ENCODE measurements around the gene NDUFS6.
"Not testable (repeated sequence)": the region's sequence is repeated elsewhere in the genome, so short reads cannot be mapped to it uniquely, and the experiment has no call there.

NDUFS6 gene

GRCh38 chr5:1814183-1815020 is 13.2 kb downstream of the NDUFS6 start:
- DNase-seq, result no peak

GRCh38 chr5:1815071-1815786 is 14.0 kb downstream of the NDUFS6 start:
- no peak for DNase-seq

GRCh38 chr5:1815881-1816292 is 14.7 kb downstream of the NDUFS6 start:
- DNase-seq, result no peak

DNA sequence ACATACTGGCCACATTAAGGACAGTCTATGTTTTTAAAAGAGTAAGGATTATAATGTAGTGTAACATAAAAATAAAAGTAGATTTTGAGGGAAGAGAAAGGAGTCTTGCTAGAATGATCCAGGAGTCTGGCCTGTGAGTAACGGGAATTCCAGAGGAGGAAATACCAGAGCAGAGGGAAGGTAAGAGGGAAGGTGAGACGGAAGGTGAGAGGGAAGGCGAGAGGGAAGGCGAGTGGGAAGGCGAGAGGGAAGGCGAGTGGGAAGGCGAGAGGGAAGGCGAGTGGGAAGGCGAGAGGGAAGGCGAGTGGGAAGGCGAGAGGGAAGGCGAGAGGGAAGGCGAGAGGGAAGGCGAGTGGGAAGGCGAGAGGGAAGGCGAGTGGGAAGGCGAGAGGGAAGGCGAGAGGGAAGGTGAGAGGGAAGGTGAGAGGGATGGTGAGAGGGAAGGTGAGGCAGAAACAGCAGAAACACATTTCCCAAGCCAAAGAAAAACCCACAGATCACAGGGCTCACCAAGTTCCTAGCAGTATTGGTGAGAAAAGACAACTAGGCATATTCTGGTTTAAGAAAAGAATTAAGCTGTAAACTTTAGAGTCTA is 15.4 kb downstream of the NDUFS6 start:
- DNase-seq, result not testable (repeated sequence)

GRCh38 chr5:1817261-1818043 is 16.2 kb downstream of the NDUFS6 start:
- DNase-seq, result no peak

- no peak for DNase-seq
Measured at GRCh38 chr5:1818784-1819183, 17.6 kb downstream of the NDUFS6 start.

- DNase-seq, result no peak
Measured at GRCh38 chr5:1819458-1819857, 18.3 kb downstream of the NDUFS6 start.

- no peak for DNase-seq
Measured at GRCh38 chr5:1820381-1820780, 19.2 kb downstream of the NDUFS6 start.

- no peak for DNase-seq
Measured at GRCh38 chr5:1820926-1821325, 19.7 kb downstream of the NDUFS6 start.

DNA sequence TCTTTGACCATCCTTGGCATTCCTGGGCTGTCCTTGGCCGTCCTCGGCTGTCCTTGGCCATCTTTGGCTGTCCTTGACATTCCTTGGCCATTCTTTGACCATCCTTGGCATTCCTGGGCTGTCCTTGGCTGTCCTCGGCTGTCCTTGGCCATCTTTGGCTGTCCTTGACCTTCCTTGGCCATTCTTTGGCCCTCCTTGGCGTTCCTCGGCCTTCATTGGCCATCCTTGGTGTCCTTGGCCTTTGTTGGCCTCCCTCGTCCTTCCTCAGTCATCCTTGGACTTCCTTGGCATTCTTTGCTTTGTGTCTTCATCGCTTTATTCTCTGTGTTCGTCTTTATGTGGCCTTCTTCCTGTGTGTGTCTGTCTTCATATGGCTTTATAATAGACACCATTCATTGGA is 20.7 kb downstream of the NDUFS6 start:
- no peak for DNase-seq

DNA sequence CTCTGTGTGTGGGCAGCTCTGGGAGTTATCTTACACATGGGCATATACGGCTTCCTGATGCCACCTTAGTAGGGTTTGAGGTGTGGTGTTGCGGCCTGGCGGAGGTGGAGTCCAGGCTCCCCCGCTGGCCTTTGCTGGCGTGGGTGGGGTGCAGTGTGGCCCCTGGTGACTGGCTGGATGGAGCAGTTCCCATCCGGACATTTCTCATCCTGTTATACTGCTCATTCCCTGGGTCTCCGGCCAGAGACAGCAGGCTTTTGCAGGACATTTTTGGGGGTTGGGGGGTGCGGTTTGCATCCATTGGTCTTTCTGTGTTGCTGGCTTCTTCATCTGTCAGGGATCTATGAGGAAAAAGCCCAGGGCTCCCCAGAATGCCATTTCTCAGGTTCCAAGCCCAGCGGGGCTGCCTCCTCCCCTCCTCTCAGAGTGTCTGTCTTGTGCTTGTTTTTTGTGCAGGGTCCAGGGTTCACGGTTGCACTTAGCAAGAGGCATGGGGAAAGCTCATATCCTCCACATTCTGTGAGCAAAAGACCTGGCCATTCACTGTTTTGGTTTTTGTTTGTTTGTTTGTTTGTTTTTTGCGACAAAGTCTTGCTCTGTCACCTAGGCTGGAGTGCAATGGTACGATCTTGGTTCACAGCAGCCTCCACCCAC is 22.3 kb downstream of the NDUFS6 start:
- DNase-seq, result no peak

DNA sequence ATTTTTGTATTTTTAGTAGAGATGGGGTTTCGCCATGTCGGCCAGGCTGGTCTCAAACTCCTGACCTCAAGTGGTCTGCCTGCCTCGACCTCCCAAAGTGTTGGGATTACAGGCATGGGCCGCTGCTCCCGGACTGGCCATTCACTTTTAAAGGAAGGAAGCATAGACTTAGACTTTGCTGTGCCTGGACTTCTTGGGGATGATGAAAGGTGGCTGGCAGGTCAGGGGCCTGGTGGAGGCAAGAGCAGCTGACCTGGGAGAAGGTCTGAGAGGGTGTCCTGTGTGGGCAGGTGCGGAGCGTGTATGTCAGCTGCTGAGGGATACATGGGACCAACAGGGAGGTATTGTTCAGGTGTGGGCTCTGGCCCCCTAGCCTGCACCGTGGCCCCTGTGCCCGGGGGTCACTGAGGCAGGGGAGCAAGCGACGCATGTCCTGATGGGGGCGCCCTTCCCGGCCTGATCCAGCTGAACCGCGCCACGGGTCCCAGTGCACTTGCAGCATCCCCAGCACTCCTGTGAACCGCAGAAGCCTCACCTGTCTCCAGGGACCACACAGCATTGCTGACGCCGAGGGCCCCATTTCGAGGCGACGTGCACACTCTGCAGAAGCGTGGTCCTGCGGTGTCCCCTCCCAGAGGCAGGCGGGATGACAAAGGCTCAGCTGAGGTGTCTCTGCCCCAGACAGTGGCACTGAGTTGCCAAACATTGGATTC is 23.1 kb downstream of the NDUFS6 start:
- DNase-seq, result no peak

GRCh38 chr5:1824903-1825841 is 24.0 kb downstream of the NDUFS6 start:
- DNase-seq, result no peak

DNA sequence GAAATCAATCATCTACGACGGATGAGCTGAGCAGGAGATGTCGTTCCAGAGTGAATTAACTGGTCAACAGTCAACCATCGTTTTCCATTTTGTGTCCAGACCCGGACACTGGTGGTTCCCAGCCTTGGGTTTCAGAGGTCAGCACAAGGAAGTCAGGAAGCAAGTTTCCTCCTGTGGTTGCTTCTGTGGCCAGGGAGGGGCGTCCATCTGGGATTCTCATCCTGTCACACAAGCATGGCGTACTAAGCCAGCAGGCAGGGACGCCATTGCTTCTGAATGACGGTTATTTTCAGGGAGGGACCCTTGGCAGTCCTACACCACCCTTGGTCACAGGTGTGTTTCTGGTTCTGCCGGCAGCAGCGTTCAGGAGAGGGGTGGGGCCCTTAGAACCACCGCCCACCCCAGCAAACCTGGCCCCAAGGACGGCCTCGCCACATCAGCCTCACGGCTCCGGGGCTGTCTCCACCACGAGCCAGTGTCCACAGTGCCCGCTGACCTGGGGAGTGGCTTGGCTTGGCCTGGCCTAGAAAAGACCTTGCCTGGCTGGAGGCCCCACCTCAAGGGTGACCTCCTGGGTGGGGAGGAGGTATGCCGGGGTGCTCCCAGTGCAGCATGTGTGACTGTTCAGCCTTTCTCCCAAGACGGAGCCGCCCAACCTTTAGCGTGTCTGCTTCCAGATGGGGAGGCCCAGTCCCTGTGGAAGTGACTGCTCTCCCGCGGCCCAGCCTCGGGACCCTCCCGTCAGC is 25.2 kb downstream of the NDUFS6 start:
- no peak for DNase-seq

GRCh38 chr5:1827025-1827885 is 26.0 kb downstream of the NDUFS6 start:
- DNase-seq, result peak in 1 of 56 donors; percentile 21

DNA sequence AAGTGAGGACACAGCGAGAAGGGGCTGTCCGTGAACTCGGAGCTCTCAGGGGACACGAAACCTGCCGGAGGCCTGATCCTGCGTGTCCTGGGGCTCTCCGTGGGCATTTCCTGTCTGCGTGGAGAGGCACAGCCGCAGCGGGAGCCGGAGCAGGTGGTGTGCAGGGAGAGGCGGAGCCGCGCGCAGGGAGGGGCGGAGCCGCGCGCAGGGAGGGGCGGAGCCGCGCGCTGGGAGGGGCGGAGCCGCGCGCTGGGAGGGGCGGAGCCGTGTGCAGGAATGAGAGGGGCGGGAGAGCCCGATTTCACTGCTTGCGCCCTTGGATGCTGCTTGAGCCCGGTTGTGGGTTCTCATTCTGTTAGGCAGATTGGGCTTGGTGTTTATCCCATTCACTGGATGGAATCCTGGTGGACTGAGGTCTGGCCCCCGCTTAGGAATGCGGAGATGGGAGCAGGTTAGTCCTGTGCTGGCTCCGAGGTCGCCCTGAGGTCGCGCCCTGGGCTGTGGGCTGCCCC is 26.7 kb downstream of the NDUFS6 start:
- no peak for DNase-seq

GRCh38 chr5:1830571-1831228 is 29.5 kb downstream of the NDUFS6 start:
- DNase-seq, result no peak
